HepG2 (cell line): ENCODE measurements around the gene TLR2.

Experiments used
- BHLHE40 ChIP-seq: IDR thresholded peaks from 2 replicates; pipeline ENCODE4 v1.6.1; 2011; ENCODE audit warnings: low read length, improper control_type of control experiment
- EP300 ChIP-seq, 3 experiments: sonication (generic) in 1 of 3; formaldehyde crosslinking in 1 of 3; IDR thresholded peaks; 2 replicates each; pipeline versions ENCODE4 v1.5.1 to v1.6.1; 2011 to 2020; ENCODE audit warnings: low read depth in 2 of 3, low read length in 2 of 3, borderline replicate concordance in 1 of 3, improper control_type of control experiment in 1 of 3, mild to moderate bottlenecking in 1 of 3, missing genetic modification reagents in 1 of 3, moderate library complexity in 1 of 3
- FOXK2 ChIP-seq: fragments of 450-650 bp; IDR thresholded peaks from 2 replicates; pipeline ENCODE4 v1.6.1; 2016
- FOXM1 ChIP-seq: sonication (generic); formaldehyde crosslinking; IDR thresholded peaks from 2 replicates; pipeline ENCODE4 v1.5.0; 2020; ENCODE audit warnings: missing genetic modification reagents
- PHF21A ChIP-seq: sonication (generic); formaldehyde crosslinking; IDR thresholded peaks from 2 replicates; pipeline ENCODE4 v1.5.0; 2020; ENCODE audit warnings: mild to moderate bottlenecking, missing genetic modification reagents
- PRMT3 ChIP-seq: sonication (generic); formaldehyde crosslinking; IDR thresholded peaks from 2 replicates; pipeline ENCODE4 v1.8.1; 2022; ENCODE audit warnings: low read depth, mild to moderate bottlenecking, moderate library complexity, missing genetic modification reagents, borderline replicate concordance
- PRPF4 ChIP-seq: fragments of 200-400 bp; formaldehyde crosslinking; IDR thresholded peaks from 2 replicates; pipeline ENCODE4 v1.6.1; 2016; ENCODE audit warnings: low read length, low read depth; ENCODE audit not compliant: poor library complexity, severe bottlenecking
- RAD21 ChIP-seq: fragments of 450-650 bp; formaldehyde crosslinking; IDR thresholded peaks from 2 replicates; pipeline ENCODE4 v1.5.0; 2020; ENCODE audit warnings: mild to moderate bottlenecking
- RFX5 ChIP-seq: IDR thresholded peaks from 2 replicates; pipeline ENCODE4 v1.6.1; 2011; ENCODE audit warnings: low read depth, low read length, improper control_type of control experiment
- SRF ChIP-seq: IDR thresholded peaks from 2 replicates; pipeline ENCODE4 v1.6.1; 2011; ENCODE audit warnings: mild to moderate bottlenecking, low read depth, low read length, moderate library complexity
- ZBTB20 ChIP-seq: sonication (generic); formaldehyde crosslinking; IDR thresholded peaks from 2 replicates; pipeline ENCODE4 v1.8.1; 2023; ENCODE audit warnings: missing genetic modification reagents, low read depth, mild to moderate bottlenecking, borderline replicate concordance
- TF ChIP-seq, protein P1 (sequence below): sonication (generic); formaldehyde crosslinking; conservative IDR thresholded peaks from 2 replicates; pipeline ENCODE4 v1.5.0; 2020; ENCODE audit warnings: missing genetic modification reagents

DNA sequence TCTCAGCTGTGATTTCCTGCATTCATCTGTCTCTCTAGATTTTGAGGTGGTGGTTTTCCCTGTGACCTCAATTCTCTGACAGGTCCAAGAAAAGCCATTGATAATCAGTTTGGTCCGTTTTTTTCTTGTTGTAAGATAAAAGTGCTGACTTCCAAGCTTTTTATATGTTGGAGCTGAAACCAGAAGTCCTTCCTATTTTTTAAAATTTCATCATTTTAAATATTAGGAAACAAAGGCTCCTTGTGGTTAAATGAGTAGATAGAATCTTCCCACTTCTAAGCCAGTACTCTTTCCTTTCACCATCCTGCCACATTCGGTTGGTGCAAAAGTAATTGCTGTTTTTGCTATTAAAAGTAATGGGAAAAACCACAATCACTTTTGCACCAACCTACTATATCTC, 57.5 kb downstream of the TLR2 start:
- TF ChIP-seq SRF (no peak), RFX5 (no peak), RAD21 (CRISPR knock-in tag) (no peak), BHLHE40 (no peak), EP300 (IDR thresholded peaks at IDR 0.05; ENCODE audit: low read depth in 2 of 2, low read length in 2 of 2) (no peak), EP300 (CRISPR knock-in tag; IDR thresholded peaks at IDR 0.05; ENCODE audit: borderline replicate concordance) (no peak), FOXM1 (CRISPR knock-in tag) (no peak), PHF21A (CRISPR knock-in tag) (no peak), FOXK2 (no peak), ZBTB20 (no peak), PRPF4 (no peak), PRMT3 (CRISPR knock-in tag) (no peak)
- TF ChIP-seq, protein P1, sequence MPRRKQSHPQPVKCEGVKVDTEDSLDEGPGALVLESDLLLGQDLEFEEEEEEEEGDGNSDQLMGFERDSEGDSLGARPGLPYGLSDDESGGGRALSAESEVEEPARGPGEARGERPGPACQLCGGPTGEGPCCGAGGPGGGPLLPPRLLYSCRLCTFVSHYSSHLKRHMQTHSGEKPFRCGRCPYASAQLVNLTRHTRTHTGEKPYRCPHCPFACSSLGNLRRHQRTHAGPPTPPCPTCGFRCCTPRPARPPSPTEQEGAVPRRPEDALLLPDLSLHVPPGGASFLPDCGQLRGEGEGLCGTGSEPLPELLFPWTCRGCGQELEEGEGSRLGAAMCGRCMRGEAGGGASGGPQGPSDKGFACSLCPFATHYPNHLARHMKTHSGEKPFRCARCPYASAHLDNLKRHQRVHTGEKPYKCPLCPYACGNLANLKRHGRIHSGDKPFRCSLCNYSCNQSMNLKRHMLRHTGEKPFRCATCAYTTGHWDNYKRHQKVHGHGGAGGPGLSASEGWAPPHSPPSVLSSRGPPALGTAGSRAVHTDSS (CRISPR knock-in tag): no peak
